Cardiac muscle cell (in vitro differentiated cells and primary cell): ENCODE results near the gene RUNX2. TPM values are rescaled to one million over a fixed set of nuclear protein-coding genes. Genes with fewer than 3 reads are reported as not detected.

Source experiments
- DNase-seq, 2 donors: peaks; one replicate each; pipeline versions ENCODE4 v3.0.0 to v3.0.0-alpha.2; 2010 to 2017; ENCODE audit warnings: low read depth in 1 of 2, low spot score in 1 of 2
- H3K27ac ChIP-seq: fragments of 200-600 bp; sonication (generic); 2 replicates; pipeline ENCODE4 v1.5.1; 2016
- H3K27me3 ChIP-seq: fragments of 200-600 bp; sonication (generic); 2 replicates; pipeline ENCODE4 v1.6.0; 2016; ENCODE audit warnings: control low read depth
- H3K36me3 ChIP-seq: fragments of 200-600 bp; sonication (generic); 2 replicates; pipeline ENCODE4 v1.5.1; 2016; ENCODE audit warnings: control low read depth
- H3K4me1 ChIP-seq: fragments of 200-600 bp; sonication (generic); 2 replicates; pipeline ENCODE4 v1.8.1; 2017; ENCODE audit warnings: low read depth, mild to moderate bottlenecking, mixed run types
- H3K4me3 ChIP-seq: fragments of 200-600 bp; sonication (generic); 2 replicates; pipeline ENCODE4 v1.5.1; 2016; ENCODE audit warnings: mild to moderate bottlenecking
- H3K9me3 ChIP-seq: fragments of 200-600 bp; sonication (generic); 2 replicates; pipeline ENCODE4 v1.5.1; 2017; ENCODE audit warnings: low read depth, mild to moderate bottlenecking, control low read depth
- CTCF ChIP-seq: IDR thresholded peaks from 2 replicates; pipeline ENCODE4 v1.5.1; 2012; ENCODE audit warnings: low read depth, mild to moderate bottlenecking, low read length
- polyA plus RNA-seq: library from polyadenylated mRNA; unstranded; fragments of >200 nt; fragmentation: Nextera tagmentation; extraction: Ambion mirVana; gene quantifications from 2 replicates; pipeline ENCODE4 v1.2.1, GENCODE V29; 2016
- total RNA-seq: library from RNA; depleted of rRNA; stranded (reverse); fragments of >200 nt; gene quantifications from 2 replicates; pipeline ENCODE4 v1.2.3, GENCODE V29; 2016

Gene RUNX2
- total and polyA plus RNA-seq, 2 experiments from 2014 or later = 1.6 to 1.9 TPM

GRCh38 chr6:45500924-45501816 lies 173.0 kb downstream of the RUNX2 start:
- no peak overlapping the region for H3K4me3 ChIP-seq
- H3K9me3 ChIP-seq = no peaks in the 10 kb centered on the region
- H3K27me3 ChIP-seq = no peaks in the 10 kb centered on the region
- H3K36me3 ChIP-seq = no peaks in the 10 kb centered on the region
- H3K27ac ChIP-seq = no peak overlapping the region
- TF ChIP-seq CTCF = peak; percentile 30
- H3K4me1 ChIP-seq = peaks cover 16% of the 10 kb centered on the region
- DNase-seq = no peak

- no peaks in the 10 kb centered on the region for H3K9me3 ChIP-seq
- H3K4me3 ChIP-seq = no peak overlapping the region
- no peak for TF ChIP-seq CTCF
- H3K27ac ChIP-seq = no peak overlapping the region
- H3K27me3 ChIP-seq = no peaks in the 10 kb centered on the region
- no peak for DNase-seq
- no peaks in the 10 kb centered on the region for H3K36me3 ChIP-seq
- peaks cover 16% of the 10 kb centered on the region for H3K4me1 ChIP-seq
These were observed 174.3 kb downstream of the RUNX2 start for GRCh38 chr6:45502456-45502855.

DNA sequence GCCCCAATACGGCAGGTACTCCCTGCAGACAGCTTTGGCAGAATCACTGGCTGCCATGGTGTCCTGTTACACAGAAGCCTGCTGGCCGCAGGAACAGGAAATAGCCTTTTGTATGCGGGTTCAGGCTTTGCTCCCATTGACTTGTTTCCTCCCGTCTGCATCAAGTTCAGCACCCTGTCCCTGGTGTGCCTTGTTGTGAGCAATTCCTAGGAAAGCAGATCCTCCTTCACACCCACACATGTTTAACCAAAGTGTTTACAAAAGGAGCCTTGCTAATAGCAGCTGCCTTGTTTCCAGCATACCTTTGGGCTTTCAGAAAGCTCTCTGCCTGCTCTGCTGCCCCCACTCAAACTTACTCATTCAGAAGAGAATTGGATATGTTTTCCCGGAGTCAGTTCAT lies 176.8 kb downstream of the RUNX2 start:
- Histone ChIP-seq H3K27ac (no peak overlapping the region), H3K9me3 (no peaks in the 10 kb centered on the region), H3K4me3 (no peak overlapping the region), H3K4me1 (peaks cover 3% of the 10 kb centered on the region), H3K27me3 (no peaks in the 10 kb centered on the region), H3K36me3 (no peaks in the 10 kb centered on the region)
- TF ChIP-seq CTCF = no peak
- peak; percentile 49 to 81 for DNase-seq

- TF ChIP-seq CTCF = no peak
- no peaks in the 10 kb centered on the region for H3K36me3 ChIP-seq
- H3K4me1 ChIP-seq = peaks cover 3% of the 10 kb centered on the region
- H3K27me3 ChIP-seq = no peaks in the 10 kb centered on the region
- no peak overlapping the region for H3K4me3 ChIP-seq
- DNase-seq = no peak
- H3K9me3 ChIP-seq = no peaks in the 10 kb centered on the region
- no peak overlapping the region for H3K27ac ChIP-seq
These were observed 177.3 kb downstream of the RUNX2 start for GRCh38 chr6:45505470-45505869.

DNA sequence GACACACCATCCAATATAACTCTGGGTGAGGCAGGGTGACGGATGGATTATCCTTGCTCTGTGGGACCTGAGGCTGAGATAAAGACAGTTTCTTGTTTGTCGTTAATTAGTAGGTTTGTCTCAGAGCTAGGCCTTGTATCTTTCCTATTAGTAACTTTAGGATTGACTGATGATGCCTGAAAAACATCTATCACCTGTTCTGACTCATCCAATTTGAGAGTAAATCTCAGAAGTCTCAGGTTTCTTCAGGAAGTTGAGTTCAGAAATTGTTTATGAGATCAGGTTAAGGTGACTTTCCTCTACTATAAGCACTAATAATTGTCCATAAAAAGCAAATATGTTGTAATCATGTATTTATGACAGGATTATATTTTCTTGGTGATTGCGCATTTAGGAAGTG lies 179.1 kb downstream of the RUNX2 start:
- H3K36me3 ChIP-seq = no peaks in the 10 kb centered on the region
- no peak overlapping the region for H3K27ac ChIP-seq
- H3K4me3 ChIP-seq = no peak overlapping the region
- DNase-seq = no peak
- H3K4me1 ChIP-seq = peaks cover 3% of the 10 kb centered on the region
- H3K9me3 ChIP-seq = no peaks in the 10 kb centered on the region
- no peaks in the 10 kb centered on the region for H3K27me3 ChIP-seq
- TF ChIP-seq CTCF = no peak
